GM10266 (cell line): ENCODE results near the gene CCDC92B.

Source experiments
- DNase-seq: peaks from one replicate; pipeline ENCODE4 v3.0.0; 2012; ENCODE audit errors: extremely low spot score
- CTCF ChIP-seq: IDR thresholded peaks from 2 replicates; pipeline ENCODE4 v1.5.1; 2012; ENCODE audit warnings: mild to moderate bottlenecking, low read depth; ENCODE audit not compliant: control insufficient read depth, insufficient read depth; ENCODE audit errors: missing control alignments

The CCDC92B gene

GRCh38 chr17:2749058-2749783, at the start of gene CCDC92B:
TSS of gene CCDC92B (minus strand) at chr17:2749652. CDS start at chr17:2735145, 14,507 bp downstream.
- no peak for DNase-seq
- TF ChIP-seq CTCF = no peak

GRCh38 chr17:2798678-2799077, 49.2 kb upstream of the CCDC92B start:
- no peak for DNase-seq
- TF ChIP-seq CTCF = no peak

GRCh38 chr17:2798188-2798587, 48.7 kb upstream of the CCDC92B start:
- no peak for DNase-seq
- TF ChIP-seq CTCF = no peak

- DNase-seq = no peak
- TF ChIP-seq CTCF = no peak
Observed at GRCh38 chr17:2797637-2798036, 48.2 kb upstream of the CCDC92B start.

- DNase-seq = no peak
Observed at GRCh38 chr17:2797226-2797625, 47.8 kb upstream of the CCDC92B start.

GRCh38 chr17:2796164-2797125, 47.0 kb upstream of the CCDC92B start, which contains the start of gene RAP1GAP2:
TSS of gene RAP1GAP2 (plus strand) at chr17:2796438. CDS start at chr17:2796528, 90 bp downstream.
- TF ChIP-seq CTCF = no peak
- DNase-seq = no peak

More at GRCh38 chr17:2797226-2797625, 47.8 kb upstream of the CCDC92B start:
- no peak for TF ChIP-seq CTCF
